MM.1S (cell line): ENCODE results near the gene PNO1.

ENCODE experiments used
- EZH2 ChIP-seq: fragments of 300-600 bp; sonication (generic); optimal IDR thresholded peaks from 2 replicates; pipeline ENCODE3; 2017; ENCODE audit warnings: low read depth, mild to moderate bottlenecking, antibody characterized with exemption, low read length, mixed read lengths
- EZH2phosphoT487 ChIP-seq: fragments of 300-600 bp; sonication (generic); IDR thresholded peaks from 2 replicates; pipeline ENCODE4 v1.6.1; 2018; ENCODE audit warnings: antibody characterized with exemption, low read length
- TF ChIP-seq, protein P1 (sequence below): fragments of 300-600 bp; sonication (generic); IDR thresholded peaks from 2 replicates; pipeline ENCODE4 v1.5.1; 2016; ENCODE audit warnings: antibody characterized with exemption, low read length, mixed read lengths

DNA sequence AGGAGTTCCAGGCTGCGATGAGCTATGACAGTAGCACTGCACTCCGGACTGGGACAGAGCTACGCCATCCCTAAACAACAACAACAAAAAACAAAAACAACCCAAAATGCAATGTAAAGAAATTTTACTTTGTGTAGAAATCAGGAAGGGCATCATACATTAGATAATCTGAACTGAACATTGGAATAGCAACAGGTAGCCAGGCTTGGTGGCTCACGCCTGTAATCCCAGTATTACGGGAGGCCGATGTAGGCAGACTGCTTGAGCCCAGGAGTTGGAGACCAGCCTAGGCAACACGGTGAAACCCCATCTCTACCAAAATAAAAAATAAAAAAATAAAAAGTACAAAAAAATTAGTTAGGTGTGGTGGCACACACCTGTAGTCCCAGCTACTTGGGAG is 2.1 kb upstream of the PNO1 start:
- TF ChIP-seq, protein P1, sequence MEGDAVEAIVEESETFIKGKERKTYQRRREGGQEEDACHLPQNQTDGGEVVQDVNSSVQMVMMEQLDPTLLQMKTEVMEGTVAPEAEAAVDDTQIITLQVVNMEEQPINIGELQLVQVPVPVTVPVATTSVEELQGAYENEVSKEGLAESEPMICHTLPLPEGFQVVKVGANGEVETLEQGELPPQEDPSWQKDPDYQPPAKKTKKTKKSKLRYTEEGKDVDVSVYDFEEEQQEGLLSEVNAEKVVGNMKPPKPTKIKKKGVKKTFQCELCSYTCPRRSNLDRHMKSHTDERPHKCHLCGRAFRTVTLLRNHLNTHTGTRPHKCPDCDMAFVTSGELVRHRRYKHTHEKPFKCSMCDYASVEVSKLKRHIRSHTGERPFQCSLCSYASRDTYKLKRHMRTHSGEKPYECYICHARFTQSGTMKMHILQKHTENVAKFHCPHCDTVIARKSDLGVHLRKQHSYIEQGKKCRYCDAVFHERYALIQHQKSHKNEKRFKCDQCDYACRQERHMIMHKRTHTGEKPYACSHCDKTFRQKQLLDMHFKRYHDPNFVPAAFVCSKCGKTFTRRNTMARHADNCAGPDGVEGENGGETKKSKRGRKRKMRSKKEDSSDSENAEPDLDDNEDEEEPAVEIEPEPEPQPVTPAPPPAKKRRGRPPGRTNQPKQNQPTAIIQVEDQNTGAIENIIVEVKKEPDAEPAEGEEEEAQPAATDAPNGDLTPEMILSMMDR, result no peak
- TF ChIP-seq EZH2phosphoT487, result no peak
- no peak for TF ChIP-seq EZH2
